ENCODE data around the gene ADAM17. TPM values are rescaled to one million over a fixed set of nuclear protein-coding genes. Genes with fewer than 3 reads are reported as not detected.

ADAM17 gene
- total and polyA plus RNA-seq, 2 of the 13 experiments (the other 11 are each of a cell fraction or from before 2014, with no cell fraction given), result 6.5 to 33.4 TPM

- TF ChIP-seq ZNF770 (CRISPR knock-in tag; IDR thresholded peaks at IDR 0.05) (no peak), HHEX (CRISPR knock-in tag; IDR thresholded peaks at IDR 0.05) (no peak), MBD4 (IDR thresholded peaks at IDR 0.05; ENCODE audit: borderline replicate concordance, low read length) (no peak), ZMYM2 (CRISPR knock-in tag; IDR thresholded peaks at IDR 0.05) (no peak), ZNF646 (CRISPR knock-in tag; IDR thresholded peaks at IDR 0.05) (no peak)
These were observed 18.7 kb upstream of the ADAM17 start (continued) for GRCh38 chr2:9574331-9574730.
